GM12874 (cell line): ENCODE results near the gene TSBP1.

Source experiments
- CTCF ChIP-seq: IDR thresholded peaks from 2 replicates; pipeline ENCODE4 v1.5.1; 2011; ENCODE audit warnings: low read depth, mild to moderate bottlenecking, control low read depth, low read length, moderate library complexity; ENCODE audit not compliant: insufficient read depth

The TSBP1 gene

GRCh38 chr6:32293695-32294094 lies 78.0 kb downstream of the TSBP1 start:
- no peak for TF ChIP-seq CTCF

GRCh38 chr6:32291543-32291942 lies 80.2 kb downstream of the TSBP1 start:
- no peak for TF ChIP-seq CTCF

- no peak for TF ChIP-seq CTCF
Measured at GRCh38 chr6:32290886-32291450, 80.7 kb downstream of the TSBP1 start.

GRCh38 chr6:32288426-32288825 lies 83.3 kb downstream of the TSBP1 start:
- no peak for TF ChIP-seq CTCF

- TF ChIP-seq CTCF, result no peak
Measured at GRCh38 chr6:32271429-32271828, 100.3 kb downstream of the TSBP1 start.

- no peak for TF ChIP-seq CTCF
Measured at GRCh38 chr6:32267035-32267434, 104.7 kb downstream of the TSBP1 start.

- TF ChIP-seq CTCF, result peak; percentile 89
Measured at GRCh38 chr6:32255199-32256153, 116.2 kb downstream of the TSBP1 start.
